Kidney capillary endothelial cell (primary cell): ENCODE measurements around the gene PTPRD.
A peak's percentile ranks its signal among the peaks of the same experiment; 100 is the strongest.

Source experiments
- DNase-seq: peaks from one replicate; pipeline ENCODE4 v3.0.0-alpha.2; 2018; ENCODE audit warnings: low spot score

PTPRD gene

GRCh38 chr9:10052916-10053315, 559.9 kb downstream of the PTPRD start:
- DNase-seq, result no peak

GRCh38 chr9:10052181-10052580, 560.6 kb downstream of the PTPRD start:
- no peak for DNase-seq

- DNase-seq, result no peak
Measured at GRCh38 chr9:10050016-10050415, 562.8 kb downstream of the PTPRD start.

GRCh38 chr9:10048994-10049393, 563.8 kb downstream of the PTPRD start:
- no peak for DNase-seq

- peak; percentile 38 for DNase-seq
Measured at GRCh38 chr9:10045598-10045997, 567.2 kb downstream of the PTPRD start.

- no peak for DNase-seq
Measured at GRCh38 chr9:10041726-10042229, 571.0 kb downstream of the PTPRD start.

- DNase-seq, result no peak
Measured at GRCh38 chr9:10036095-10036494, 576.7 kb downstream of the PTPRD start.

- DNase-seq, result no peak
Measured at GRCh38 chr9:10032166-10032565, 580.6 kb downstream of the PTPRD start.

GRCh38 chr9:10026443-10026984, 586.3 kb downstream of the PTPRD start:
- no peak for DNase-seq

GRCh38 chr9:10015755-10016154, 597.0 kb downstream of the PTPRD start:
- no peak for DNase-seq

- no peak for DNase-seq
Measured at GRCh38 chr9:10014889-10015288, 597.9 kb downstream of the PTPRD start.

GRCh38 chr9:10009401-10009800, 603.4 kb downstream of the PTPRD start:
- no peak for DNase-seq

GRCh38 chr9:10008101-10008799, 604.6 kb downstream of the PTPRD start:
- DNase-seq, result no peak

- DNase-seq, result no peak
Measured at GRCh38 chr9:10007356-10007755, 605.4 kb downstream of the PTPRD start.

GRCh38 chr9:10005206-10005605, 607.6 kb downstream of the PTPRD start:
- DNase-seq, result no peak

GRCh38 chr9:10003047-10003446, 609.8 kb downstream of the PTPRD start:
- no peak for DNase-seq

GRCh38 chr9:10000669-10001068, 612.1 kb downstream of the PTPRD start:
- DNase-seq, result no peak

GRCh38 chr9:9998491-9999287, 614.1 kb downstream of the PTPRD start:
- peak; percentile 13 for DNase-seq

GRCh38 chr9:9997585-9997984, 615.2 kb downstream of the PTPRD start:
- DNase-seq, result no peak

GRCh38 chr9:9996259-9996658, 616.5 kb downstream of the PTPRD start:
- no peak for DNase-seq

GRCh38 chr9:9992936-9993335, 619.9 kb downstream of the PTPRD start:
- no peak for DNase-seq

- no peak for DNase-seq
Measured at GRCh38 chr9:9973062-9973461, 639.7 kb downstream of the PTPRD start.

GRCh38 chr9:9970514-9970913, 642.3 kb downstream of the PTPRD start:
- DNase-seq, result no peak
